Neural crest cell (in vitro differentiated cells): ENCODE measurements around the gene PIK3R3. TPM values are rescaled to one million over a fixed set of nuclear protein-coding genes. Genes with fewer than 3 reads are reported as not detected.

Source experiments
- DNase-seq: peaks from one replicate; pipeline ENCODE4 v3.0.0; 2021; ENCODE audit warnings: low read depth, mixed read lengths, low spot score
- H3K27ac Mint-ChIP-seq: one replicate; pipeline ENCODE4 v1.8.0; 2021; ENCODE audit warnings: mild to moderate bottlenecking, mixed read lengths; ENCODE audit not compliant: unreplicated experiment
- H3K27me3 Mint-ChIP-seq: 2 replicates; pipeline ENCODE4 v1.8.0; 2021; ENCODE audit warnings: low read depth, mild to moderate bottlenecking, mixed read lengths
- H3K36me3 Mint-ChIP-seq: 2 replicates; pipeline ENCODE4 v1.8.0; 2021; ENCODE audit warnings: low read depth, mild to moderate bottlenecking, mixed read lengths
- H3K4me1 Mint-ChIP-seq: 2 replicates; pipeline ENCODE4 v1.8.0; 2021; ENCODE audit warnings: mixed read lengths
- H3K4me3 Mint-ChIP-seq: one replicate; pipeline ENCODE4 v1.8.0; 2021; ENCODE audit warnings: mild to moderate bottlenecking, mixed read lengths
- H3K9me3 Mint-ChIP-seq: 2 replicates; pipeline ENCODE4 v1.8.0; 2021; ENCODE audit warnings: mixed read lengths
- CTCF ChIP-seq: fragments of 200-600 bp; sonication (generic); conservative IDR thresholded peaks from 2 replicates; pipeline ENCODE4 v1.5.0; 2021; ENCODE audit warnings: antibody characterized with exemption, mild to moderate bottlenecking
- total RNA-seq: library from RNA; stranded (reverse); gene quantifications from 2 replicates; pipeline ENCODE4 v1.2.1, GENCODE V29; 2021

PIK3R3 gene
- total RNA-seq, 1 donor from 2014 or later = 92.2 TPM

GRCh38 chr1:46019348-46019747 is 113.1 kb downstream of the PIK3R3 start:
- Mint-ChIP-seq H3K4me3 (no peak overlapping the region), H3K27me3 (no peaks in the 10 kb centered on the region), H3K9me3 (no peaks in the 10 kb centered on the region), H3K36me3 (peaks cover 14% of the 10 kb centered on the region), H3K4me1 (no peaks in the 10 kb centered on the region), H3K27ac (no peak overlapping the region)
- no peak for DNase-seq
- TF ChIP-seq CTCF = no peak

GRCh38 chr1:46017876-46018503 is 114.4 kb downstream of the PIK3R3 start:
- no peak overlapping the region for H3K27ac Mint-ChIP-seq

GRCh38 chr1:46013581-46013980 is 118.8 kb downstream of the PIK3R3 start:
- Mint-ChIP-seq H3K4me3 (no peak overlapping the region), H3K9me3 (no peaks in the 10 kb centered on the region), H3K27me3 (no peaks in the 10 kb centered on the region), H3K27ac (no peak overlapping the region), H3K4me1 (no peaks in the 10 kb centered on the region), H3K36me3 (peaks cover 19% of the 10 kb centered on the region)
- no peak for DNase-seq
- no peak for TF ChIP-seq CTCF

More at GRCh38 chr1:46017876-46018503, 114.4 kb downstream of the PIK3R3 start:
- no peak for TF ChIP-seq CTCF
- H3K36me3 Mint-ChIP-seq = peaks cover 13% of the 10 kb centered on the region
- no peak for DNase-seq
- no peaks in the 10 kb centered on the region for H3K9me3 Mint-ChIP-seq
- no peaks in the 10 kb centered on the region for H3K27me3 Mint-ChIP-seq
- no peaks in the 10 kb centered on the region for H3K4me1 Mint-ChIP-seq
- H3K4me3 Mint-ChIP-seq = no peak overlapping the region

- Mint-ChIP-seq H3K27ac (no peak overlapping the region), H3K27me3 (no peaks in the 10 kb centered on the region), H3K9me3 (no peaks in the 10 kb centered on the region), H3K4me3 (no peak overlapping the region), H3K4me1 (no peaks in the 10 kb centered on the region), H3K36me3 (peaks cover 22% of the 10 kb centered on the region)
- no peak for TF ChIP-seq CTCF
- no peak for DNase-seq
Measured at GRCh38 chr1:46012236-46012635, 120.2 kb downstream of the PIK3R3 start.

- Mint-ChIP-seq H3K27me3 (no peaks in the 10 kb centered on the region), H3K36me3 (peaks cover 25% of the 10 kb centered on the region), H3K4me3 (no peak overlapping the region), H3K9me3 (no peaks in the 10 kb centered on the region), H3K4me1 (no peaks in the 10 kb centered on the region), H3K27ac (no peak overlapping the region)
- TF ChIP-seq CTCF = no peak
- no peak for DNase-seq
Measured at GRCh38 chr1:46011121-46011695, 121.2 kb downstream of the PIK3R3 start.
